HG03565 (cell line): ENCODE results near the gene SCLT1.
A peak's percentile ranks its signal among the peaks of the same experiment; 100 is the strongest.

Experiments
- ATAC-seq: cut with Tn5 transposase; IDR thresholded peaks from one replicate; pipeline ENCODE4 v1.9.1; 2021; ENCODE audit warnings: mild to moderate bottlenecking, moderate library complexity; ENCODE audit not compliant: unreplicated experiment

Gene SCLT1

GRCh38 chr4:128879283-128879682 lies 214.1 kb downstream of the SCLT1 start:
- ATAC-seq = no peak

GRCh38 chr4:128877934-128878333 lies 215.4 kb downstream of the SCLT1 start:
- no peak for ATAC-seq

- ATAC-seq = no peak
These were observed 217.1 kb downstream of the SCLT1 start for GRCh38 chr4:128876200-128876599.

GRCh38 chr4:128871948-128872347 lies 221.4 kb downstream of the SCLT1 start:
- ATAC-seq = no peak

- ATAC-seq = no peak
These were observed 223.4 kb downstream of the SCLT1 start for GRCh38 chr4:128869776-128870509.

- ATAC-seq = no peak
These were observed 224.6 kb downstream of the SCLT1 start for GRCh38 chr4:128868758-128869157.

DNA sequence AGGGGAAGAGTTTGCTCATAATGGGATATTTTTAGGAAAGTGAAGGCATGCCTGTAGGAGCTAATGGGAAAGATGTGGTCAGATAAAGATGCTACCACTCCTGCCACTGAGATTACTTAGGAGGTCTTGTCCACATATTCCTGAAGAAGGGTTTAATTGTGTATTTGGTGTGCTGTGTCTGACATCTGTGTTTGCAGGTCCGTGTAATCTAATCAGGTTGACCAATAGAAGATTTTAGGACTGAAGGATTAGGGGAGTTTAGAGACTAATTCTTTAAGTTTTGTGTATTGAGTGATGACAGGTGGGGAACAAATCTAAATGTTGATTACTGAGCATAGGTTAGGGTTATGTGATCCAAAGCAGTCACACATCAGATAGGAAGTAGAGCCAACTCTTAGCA lies 226.6 kb downstream of the SCLT1 start:
- no peak for ATAC-seq

GRCh38 chr4:128866269-128866668 lies 227.1 kb downstream of the SCLT1 start:
- no peak for ATAC-seq

DNA sequence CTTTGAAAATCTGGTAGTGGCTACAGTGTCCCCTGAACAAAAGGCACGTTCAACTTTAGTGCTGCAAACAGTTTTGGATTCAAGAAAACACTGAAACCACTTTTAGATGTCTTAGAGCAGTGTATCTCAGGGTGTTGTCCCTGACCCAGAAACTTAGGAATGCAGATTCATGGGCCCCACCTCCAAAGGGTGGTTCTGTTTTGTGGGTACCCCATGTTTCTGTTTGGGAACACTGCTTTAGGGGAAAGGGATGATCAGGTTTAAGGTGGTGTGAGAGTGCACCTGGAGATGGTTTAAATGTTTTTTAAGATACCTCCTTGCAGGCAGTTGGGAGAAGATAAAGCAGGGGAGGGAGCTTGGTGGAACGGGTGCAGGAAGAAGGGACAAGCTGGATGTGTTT lies 228.2 kb downstream of the SCLT1 start:
- no peak for ATAC-seq

DNA sequence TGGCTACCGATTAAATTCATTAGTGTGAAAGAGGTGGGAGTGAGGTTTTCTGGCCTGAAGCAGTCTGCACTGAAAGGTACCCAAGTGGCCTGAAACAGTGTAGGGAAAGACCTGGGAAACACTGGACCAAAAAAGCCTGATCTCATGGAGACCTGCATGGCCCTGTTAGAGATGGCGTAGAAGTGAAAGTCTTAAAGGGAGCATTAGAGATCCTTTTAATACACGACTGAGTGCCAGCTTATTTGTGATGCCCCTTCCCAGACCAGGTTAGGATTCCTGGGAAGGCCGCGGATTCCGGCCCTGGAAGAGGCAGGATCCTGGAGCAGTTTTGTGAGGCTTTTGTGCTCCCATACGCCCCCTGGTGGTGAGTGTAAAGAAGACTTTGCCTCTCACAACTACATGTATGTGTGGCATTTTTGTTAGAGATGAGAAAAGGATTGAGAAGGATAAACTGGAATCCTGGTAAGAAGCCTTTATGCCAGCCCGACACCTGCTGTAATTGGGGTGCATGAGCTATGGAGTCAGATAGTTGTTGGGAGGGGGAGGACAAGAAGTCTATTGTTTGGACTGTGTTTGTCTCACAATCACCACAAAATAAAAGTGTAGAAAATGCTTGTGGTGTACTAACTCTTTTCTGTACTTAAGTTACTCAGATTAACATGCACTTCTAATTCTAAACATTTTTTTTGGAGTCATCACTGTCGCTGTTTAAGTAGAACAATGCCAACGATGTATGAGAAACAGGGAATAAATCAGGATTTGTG lies 229.8 kb downstream of the SCLT1 start:
- no peak for ATAC-seq

GRCh38 chr4:128862608-128863311 lies 230.6 kb downstream of the SCLT1 start:
- peak; percentile 44 for ATAC-seq

- ATAC-seq = peak; percentile 7
These were observed 231.4 kb downstream of the SCLT1 start for GRCh38 chr4:128861856-128862518.

- no peak for ATAC-seq
These were observed 233.3 kb downstream of the SCLT1 start for GRCh38 chr4:128859887-128860677.

DNA sequence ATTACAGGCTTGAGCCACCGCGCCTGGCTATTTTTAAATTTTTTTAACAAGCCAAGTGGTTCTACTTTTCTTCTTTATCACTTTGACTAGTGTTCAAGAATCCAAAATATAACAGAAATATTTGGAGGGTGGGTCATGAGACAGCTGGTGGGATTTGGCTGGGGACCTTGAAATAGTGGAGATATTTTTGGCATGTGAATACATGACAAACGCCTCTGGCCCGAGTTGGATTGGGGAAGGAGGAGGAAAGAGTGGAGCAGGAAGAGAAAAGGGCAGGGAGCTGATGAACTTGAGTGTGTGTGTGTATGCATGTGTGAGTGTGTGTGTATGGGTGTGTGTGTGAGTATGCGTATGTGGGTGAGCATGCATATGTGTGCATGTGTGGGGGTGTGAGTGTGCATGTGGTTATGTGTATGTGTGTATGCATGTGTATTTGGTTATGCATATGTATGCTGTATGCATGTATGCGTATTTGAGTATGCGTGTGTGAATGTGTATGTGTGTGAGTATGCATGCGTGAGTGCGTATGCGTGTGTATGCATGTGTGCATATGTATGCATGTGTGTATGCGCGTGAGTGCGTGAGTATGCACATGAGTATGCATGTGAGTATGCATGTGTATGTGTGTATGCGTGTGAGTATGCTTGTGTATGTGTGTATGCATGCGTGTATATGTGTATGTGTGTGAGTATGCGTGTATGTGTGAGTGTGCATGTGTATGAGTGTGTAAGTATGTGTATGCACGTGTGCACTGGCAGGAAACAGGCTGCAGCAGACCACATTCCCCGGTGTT lies 234.3 kb downstream of the SCLT1 start:
- ATAC-seq = no peak

- no peak for ATAC-seq
These were observed 237.1 kb downstream of the SCLT1 start for GRCh38 chr4:128856246-128856645.

DNA sequence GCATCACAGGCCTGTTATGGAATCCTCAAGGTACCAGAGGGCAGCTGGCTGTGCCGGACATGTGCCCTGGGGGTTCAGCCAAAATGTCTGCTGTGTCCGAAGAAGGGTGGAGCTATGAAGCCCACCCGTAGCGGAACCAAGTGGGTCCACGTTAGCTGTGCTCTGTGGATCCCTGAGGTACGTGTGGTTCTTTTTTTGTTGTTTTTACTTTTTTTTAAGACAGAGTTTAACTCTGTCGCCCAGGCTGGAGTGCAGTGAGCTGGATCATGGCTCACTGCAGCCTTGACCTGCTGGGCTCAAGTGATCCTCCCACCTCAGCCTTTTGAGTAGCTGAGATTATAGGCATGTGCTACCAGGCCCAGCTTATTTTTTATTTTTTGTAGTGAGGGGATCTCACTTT lies 237.7 kb downstream of the SCLT1 start:
- ATAC-seq = no peak

GRCh38 chr4:128854433-128854832 lies 238.9 kb downstream of the SCLT1 start:
- peak; percentile 84 for ATAC-seq

GRCh38 chr4:128853741-128854140 lies 239.6 kb downstream of the SCLT1 start:
- no peak for ATAC-seq

GRCh38 chr4:128850252-128850651 lies 243.1 kb downstream of the SCLT1 start:
- ATAC-seq = no peak

GRCh38 chr4:128848461-128848860 lies 244.9 kb downstream of the SCLT1 start:
- no peak for ATAC-seq
